ENCODE measurements around the gene RAPGEFL1.

RAPGEFL1 gene

DNA sequence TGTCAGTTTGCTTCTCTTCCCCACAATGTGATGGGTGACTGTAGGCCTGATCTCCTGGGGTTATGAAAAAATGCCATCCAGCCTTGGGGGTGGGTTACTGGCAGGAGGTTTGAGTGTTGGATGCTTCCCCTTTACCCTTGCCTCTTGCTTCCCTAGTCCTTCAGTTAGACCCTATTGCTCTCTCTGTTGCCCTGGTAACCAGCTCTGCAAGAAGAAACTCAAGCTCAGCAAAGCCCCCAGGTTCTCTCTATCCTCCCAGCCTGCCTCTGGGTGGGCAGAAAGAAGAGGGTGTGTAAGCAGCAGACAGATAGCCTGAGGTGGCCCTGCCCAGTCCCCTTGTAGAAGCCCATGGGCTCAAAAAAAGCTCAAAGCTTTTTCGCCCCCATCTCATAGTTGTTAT, 2.8 kb upstream of the RAPGEFL1 start:
- no peak for DNase-seq (ENCODE audit: low spot score)
- TF ChIP-seq, protein P1, sequence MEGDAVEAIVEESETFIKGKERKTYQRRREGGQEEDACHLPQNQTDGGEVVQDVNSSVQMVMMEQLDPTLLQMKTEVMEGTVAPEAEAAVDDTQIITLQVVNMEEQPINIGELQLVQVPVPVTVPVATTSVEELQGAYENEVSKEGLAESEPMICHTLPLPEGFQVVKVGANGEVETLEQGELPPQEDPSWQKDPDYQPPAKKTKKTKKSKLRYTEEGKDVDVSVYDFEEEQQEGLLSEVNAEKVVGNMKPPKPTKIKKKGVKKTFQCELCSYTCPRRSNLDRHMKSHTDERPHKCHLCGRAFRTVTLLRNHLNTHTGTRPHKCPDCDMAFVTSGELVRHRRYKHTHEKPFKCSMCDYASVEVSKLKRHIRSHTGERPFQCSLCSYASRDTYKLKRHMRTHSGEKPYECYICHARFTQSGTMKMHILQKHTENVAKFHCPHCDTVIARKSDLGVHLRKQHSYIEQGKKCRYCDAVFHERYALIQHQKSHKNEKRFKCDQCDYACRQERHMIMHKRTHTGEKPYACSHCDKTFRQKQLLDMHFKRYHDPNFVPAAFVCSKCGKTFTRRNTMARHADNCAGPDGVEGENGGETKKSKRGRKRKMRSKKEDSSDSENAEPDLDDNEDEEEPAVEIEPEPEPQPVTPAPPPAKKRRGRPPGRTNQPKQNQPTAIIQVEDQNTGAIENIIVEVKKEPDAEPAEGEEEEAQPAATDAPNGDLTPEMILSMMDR (IDR thresholded peaks at IDR 0.05; ENCODE audit: extremely low read depth, missing control alignments): no peak

GRCh38 chr17:40175928-40176753, 1.1 kb upstream of the RAPGEFL1 start:
- no peak for DNase-seq (ENCODE audit: low spot score)
- TF ChIP-seq, protein P1 (IDR thresholded peaks at IDR 0.05; ENCODE audit: extremely low read depth, missing control alignments): no peak

- TF ChIP-seq, protein P1 (IDR thresholded peaks at IDR 0.05; ENCODE audit: extremely low read depth, missing control alignments): no peak
- DNase-seq (ENCODE audit: low spot score): no peak
Measured at GRCh38 chr17:40176754-40177110, 538 bp upstream of the RAPGEFL1 start.

- TF ChIP-seq, protein P1 (IDR thresholded peaks at IDR 0.05; ENCODE audit: extremely low read depth, missing control alignments): no peak
- DNase-seq (ENCODE audit: low spot score): no peak
Measured at GRCh38 chr17:40178021-40178601, 841 bp downstream of the RAPGEFL1 start.

DNA sequence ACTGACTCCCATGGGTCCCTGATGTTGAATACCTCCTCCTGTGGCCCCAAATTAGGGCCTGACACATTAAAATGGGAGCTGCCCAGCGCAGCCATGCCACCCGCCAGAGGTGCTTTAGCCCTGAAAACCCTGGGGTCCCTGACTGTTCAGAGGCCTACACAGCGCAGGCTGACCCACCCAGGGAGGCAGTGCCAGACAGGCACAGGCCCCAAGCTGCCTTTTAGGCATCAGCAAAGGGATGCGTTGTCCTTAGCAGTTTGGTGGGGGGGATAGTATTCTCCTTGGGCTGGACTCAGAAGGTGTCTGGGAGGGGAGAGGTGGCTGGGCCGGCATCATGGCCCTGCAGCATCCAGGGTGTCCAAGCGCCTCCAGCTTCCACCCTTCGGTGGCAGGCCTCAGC, 1.4 kb downstream of the RAPGEFL1 start:
- DNase-seq (ENCODE audit: low spot score): no peak
- TF ChIP-seq, protein P1 (IDR thresholded peaks at IDR 0.05; ENCODE audit: extremely low read depth, missing control alignments): no peak

GRCh38 chr17:40179923-40180659, 2.8 kb downstream of the RAPGEFL1 start:
- DNase-seq (ENCODE audit: low spot score): no peak

More at GRCh38 chr17:40179923-40180659, 2.8 kb downstream of the RAPGEFL1 start:
- TF ChIP-seq, protein P1 (IDR thresholded peaks at IDR 0.05; ENCODE audit: extremely low read depth, missing control alignments): no peak
